HG03558 (cell line): ENCODE results near the gene NFIX.

Experiments
- ATAC-seq: cut with Tn5 transposase; IDR thresholded peaks from one replicate; pipeline ENCODE4 v1.9.1; 2021; ENCODE audit warnings: moderate number of reproducible peaks; ENCODE audit not compliant: unreplicated experiment; ENCODE audit errors: extremely low read depth

NFIX gene

GRCh38 chr19:13087795-13088537 lies 92.7 kb downstream of the NFIX start:
- ATAC-seq, result no peak

GRCh38 chr19:13089139-13089856 lies 94.0 kb downstream of the NFIX start:
- ATAC-seq, result no peak

DNA sequence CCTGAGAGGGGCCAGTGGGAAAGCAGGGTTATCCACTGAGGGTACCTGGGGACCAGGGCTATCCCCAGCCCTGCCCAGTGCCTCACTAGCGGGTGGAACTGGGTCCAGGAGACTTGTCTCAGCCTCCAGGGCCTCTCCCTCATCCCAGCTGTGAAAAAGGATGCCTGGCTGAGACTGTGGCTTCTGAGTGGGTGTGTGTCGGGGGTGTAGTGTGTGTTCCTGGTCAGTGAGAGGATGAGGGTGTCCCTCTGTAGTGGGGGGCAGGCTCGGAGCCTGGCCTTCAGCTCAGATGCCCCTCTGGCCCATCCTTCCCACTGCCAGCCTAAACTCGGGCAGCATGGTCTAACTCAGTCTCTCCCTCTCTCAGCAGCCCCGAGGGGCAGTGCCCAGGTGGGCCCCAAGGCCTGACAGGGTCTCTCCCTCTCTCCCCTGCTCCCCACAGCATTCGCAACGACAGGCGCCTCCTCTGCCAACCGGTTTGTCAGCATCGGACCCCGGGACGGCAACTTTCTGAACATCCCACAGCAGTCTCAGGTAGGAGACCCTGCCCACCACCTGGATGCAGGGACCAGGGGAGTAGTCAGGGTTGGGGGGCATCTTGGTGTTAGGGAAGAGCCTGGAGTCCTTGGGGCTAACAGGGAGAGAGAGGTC lies 94.7 kb downstream of the NFIX start:
- ATAC-seq, result no peak

GRCh38 chr19:13090511-13091231 lies 95.4 kb downstream of the NFIX start:
- ATAC-seq, result no peak

DNA sequence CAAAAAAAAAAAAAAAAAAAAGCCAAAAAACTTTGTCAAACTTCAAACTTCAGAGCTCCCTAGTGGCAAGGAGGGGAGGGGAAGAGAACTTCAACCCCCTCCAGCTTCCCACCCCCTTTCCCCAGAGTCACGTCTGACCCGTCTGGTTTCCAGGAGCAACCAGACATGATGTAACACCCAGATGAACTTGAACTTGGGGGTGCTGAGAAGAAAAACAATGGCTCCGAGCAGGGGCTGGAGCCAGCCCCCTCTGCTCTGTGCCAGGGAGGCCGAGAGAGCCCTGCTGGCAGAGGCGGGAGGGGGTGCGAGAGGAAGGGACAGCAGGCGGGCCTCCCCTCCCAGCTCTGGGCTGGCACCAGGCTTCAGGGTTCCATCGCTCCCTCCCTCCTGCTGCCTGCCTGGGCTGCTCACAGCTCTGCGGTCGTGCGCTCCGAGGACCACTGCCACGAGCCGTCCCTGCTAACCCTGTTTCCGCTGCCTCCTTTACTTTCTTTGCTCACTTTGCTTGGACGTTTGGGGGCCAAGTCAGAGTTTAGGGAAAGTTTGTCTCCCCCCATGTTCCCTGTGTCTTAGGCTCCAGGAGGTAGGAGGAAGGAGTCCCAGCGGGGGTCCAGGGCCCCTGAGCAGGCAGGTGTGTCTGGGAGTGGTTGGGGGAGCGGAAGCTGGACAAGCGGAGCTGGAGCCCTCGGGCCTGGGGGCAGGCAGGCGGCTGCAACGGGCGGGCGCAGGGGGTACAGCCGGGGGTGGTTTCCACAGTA lies 96.3 kb downstream of the NFIX start:
- ATAC-seq, result no peak

GRCh38 chr19:13092158-13092543 lies 96.9 kb downstream of the NFIX start:
- ATAC-seq, result no peak

DNA sequence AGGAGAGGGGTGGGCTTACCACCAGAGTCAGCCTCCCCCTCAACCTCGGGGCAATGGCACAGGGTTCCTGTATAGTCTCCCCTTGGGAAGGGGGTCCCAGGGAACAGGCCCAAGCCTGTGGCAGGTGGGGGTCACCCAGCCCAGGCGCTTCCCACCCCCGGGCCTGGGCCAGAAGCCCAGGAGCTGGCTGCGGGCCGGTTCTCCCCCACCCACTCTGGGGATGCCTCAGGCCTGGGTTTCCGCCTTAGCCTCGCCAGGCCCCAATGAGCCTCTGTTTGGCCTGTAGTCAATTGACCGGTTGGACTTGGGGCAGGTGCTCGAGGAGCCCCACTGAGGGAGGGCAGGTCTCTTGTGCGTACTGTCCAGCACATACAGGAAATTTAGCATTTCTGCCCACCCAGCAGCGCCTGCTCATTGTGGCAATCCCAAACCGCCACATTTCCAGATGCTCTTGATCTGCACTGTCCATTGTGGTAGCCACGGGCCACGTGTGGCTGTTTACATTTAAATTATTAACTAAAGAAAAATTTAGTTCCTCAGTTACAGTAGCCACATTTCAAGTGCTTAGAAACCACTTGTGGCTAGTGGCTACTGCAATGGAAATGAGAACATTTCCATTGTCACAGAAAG lies 97.4 kb downstream of the NFIX start:
- no peak for ATAC-seq

DNA sequence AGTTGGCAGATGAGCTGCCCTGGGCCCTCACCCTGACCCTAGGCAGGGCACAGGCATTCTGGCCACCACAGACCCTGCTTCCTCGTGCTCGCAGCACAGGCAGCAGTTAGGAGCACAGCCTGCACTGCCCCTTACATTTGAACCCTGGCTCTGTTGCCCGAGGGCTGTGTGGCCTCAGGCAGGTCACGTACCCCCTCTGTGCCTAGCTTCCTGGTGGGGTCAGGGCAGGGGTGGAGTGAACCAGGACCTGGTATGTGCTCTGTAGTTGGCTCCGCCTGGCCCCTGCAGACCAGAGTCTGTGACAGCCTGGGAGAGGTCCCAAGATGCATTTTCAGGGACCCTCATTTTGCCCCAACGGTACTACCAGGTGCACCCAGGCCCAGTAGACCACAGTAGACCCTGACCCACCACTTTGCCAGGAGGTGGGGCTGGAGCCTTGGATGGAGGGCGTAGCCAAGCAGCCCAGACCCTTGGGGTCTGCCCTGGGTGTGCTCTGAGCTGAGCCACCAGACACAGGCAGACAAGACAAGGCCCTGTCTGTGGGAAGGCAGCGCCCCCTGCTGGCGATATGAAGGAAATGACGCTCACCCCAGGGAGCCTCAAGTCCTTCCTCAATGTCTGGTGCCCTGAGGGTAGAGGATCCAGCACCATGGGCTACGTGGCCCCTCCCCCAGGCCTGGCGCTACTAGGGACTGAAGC lies 98.3 kb downstream of the NFIX start:
- no peak for ATAC-seq

DNA sequence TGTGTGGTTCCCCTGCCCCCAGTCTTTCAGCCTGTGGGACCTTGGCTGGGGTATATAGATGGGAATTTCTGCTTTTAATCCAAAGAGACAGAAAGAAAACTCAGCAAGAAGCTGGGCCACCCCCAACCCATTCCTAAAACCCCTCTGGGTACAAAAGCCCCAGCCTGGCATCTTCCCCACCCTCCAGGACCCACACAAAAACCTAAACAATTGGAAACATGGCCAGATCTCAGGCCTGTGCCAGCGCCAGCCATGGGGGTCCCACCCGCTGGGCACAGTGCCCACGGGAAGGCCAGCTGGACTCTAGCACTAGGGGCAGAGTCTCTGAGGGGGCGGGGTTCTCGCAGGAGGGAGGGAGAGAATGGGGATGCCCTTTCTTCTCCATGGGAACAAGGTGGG lies 98.8 kb downstream of the NFIX start:
- no peak for ATAC-seq

GRCh38 chr19:13094771-13095392 lies 99.6 kb downstream of the NFIX start:
- ATAC-seq, result no peak

- ATAC-seq, result no peak
Observed at GRCh38 chr19:13095393-13095784, 100.1 kb downstream of the NFIX start.

GRCh38 chr19:13095934-13096927 lies 101.0 kb downstream of the NFIX start:
- no peak for ATAC-seq

DNA sequence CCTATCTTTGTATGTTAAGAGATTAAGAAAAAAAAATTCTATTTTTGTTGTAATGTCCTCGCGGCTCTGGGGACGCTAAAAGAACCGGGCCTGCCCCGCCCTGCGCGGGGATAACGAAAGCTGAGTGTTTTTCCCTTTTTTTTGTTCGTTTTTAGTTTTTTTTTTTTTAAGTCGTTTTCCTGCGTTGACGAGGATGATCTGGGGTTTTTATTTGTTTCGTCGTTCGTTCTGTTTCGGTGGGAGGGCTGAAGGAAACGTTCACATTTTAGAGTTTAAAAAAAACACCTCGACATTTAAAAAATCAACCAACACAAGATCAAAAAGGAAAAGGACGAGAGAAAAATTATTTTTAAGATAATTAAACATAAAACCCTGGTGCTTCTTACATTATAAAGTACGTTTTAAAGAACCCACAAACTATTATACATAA lies 101.8 kb downstream of the NFIX start:
- no peak for ATAC-seq

DNA sequence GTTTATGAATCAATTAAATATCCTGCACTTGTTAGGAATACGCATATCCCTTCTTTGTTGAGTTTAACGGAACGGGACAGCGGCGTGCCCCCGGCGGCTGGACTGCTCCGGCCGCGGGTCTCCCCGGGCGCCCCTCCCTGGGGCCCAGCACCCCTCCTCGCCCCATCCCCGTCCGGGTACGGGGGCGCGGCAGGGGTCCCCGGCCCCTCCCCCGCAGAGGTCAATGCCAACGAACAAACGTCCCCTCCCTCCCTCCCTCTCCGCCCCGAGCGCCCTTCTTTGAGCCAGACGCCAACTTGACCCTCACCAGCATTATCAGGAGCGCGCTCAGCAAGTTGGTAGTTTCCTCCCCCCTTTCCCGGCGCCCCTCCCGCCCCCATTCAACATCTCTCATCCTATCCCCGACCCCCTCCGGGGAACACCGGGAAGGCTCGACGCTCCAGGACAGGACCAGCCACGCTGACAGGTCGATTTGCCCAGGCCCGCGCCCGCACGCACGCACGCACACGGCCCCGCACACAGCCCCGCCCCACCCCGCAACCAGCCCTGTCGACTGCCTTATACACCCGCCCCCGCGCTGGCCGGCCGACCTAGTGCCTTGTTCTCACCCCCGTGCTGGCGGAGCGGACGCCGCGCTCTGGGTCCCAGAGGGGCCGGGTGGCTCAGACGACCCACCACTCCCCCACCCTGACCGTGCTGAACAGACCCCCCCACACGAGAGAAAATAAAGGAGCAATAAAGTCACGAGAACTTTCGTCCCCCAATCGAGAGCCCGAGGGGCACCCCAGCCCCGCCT lies 102.4 kb downstream of the NFIX start:
- ATAC-seq, result no peak

DNA sequence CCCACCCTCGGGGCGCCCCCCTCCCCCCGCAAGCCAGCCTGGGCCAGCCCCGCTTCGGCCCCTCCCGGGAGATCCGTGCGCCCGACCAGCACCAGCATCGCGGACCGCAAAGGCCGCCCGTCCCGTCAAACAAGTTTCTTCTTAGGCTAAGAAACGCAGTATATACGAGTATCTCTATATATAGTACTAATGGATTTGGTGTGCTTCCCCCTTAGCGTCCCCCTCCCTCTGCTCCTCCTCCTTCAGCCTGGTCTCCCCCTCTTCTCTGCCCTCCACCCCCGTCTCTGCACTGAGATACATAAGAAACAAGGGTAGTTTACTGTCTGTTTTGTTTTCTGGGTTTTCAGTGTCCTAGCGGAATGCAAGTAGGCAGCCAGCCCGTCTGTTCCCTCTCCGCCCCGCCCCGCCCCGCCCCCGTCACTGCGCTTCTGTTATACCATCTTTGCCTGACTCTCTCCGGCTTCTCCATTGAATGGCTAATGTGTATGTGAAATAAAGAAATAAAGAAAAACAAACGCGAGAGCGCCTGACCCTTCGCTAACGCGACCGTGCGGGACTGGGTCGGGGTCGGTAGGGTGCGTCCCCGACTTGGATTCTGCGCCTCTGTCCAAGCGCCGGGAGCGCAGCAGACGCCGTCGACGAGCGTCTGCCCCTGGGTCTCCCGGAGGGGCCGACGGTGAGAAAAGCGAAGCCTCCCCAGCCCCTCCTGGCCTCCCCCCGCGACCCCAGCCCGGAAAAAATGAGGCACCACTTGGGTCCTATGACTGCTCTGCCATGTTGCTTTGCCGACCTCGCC lies 103.2 kb downstream of the NFIX start:
- ATAC-seq, result no peak
